ENCODE measurements around the gene KIFC3.
A peak's percentile ranks its signal among the peaks of the same experiment; 100 is the strongest.
"Not testable (repeated sequence)": the region's sequence is repeated elsewhere in the genome, so short reads cannot be mapped to it uniquely, and the experiment has no call there.

The KIFC3 gene

DNA sequence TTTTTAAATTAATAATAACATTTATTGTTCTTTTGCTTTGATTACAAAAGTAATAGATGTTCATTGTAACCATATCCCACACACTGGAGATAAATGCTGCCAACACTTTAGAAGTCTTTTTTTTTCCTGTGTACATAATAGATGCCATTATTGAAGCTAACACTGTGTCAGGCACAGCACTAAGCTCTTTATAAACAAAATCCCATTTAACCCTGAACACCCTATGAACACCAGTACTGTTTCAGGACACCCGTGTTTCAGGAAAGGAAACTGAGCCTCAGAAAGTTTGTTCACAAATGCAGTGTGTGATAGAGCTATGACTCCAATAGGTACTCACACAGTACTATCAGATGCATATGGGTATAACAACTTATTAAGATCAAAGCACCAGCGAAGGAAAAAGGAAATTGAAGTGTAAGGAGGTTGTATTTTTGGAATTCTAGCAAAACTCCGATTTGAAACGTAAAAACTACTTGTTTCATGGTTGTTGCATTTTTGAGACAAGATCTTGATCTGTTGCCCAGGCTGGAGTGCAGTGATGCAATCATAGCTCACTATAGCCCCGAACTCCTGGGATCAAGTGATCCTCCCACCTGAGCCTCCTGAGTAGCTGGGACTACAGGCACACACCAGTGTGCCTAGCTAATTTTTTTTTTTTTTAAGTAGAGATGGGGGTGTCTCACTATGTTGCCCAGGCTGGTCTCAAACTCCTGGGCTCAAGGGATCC, 2.0 kb upstream of the KIFC3 start:
- DNase-seq, result no peak

DNA sequence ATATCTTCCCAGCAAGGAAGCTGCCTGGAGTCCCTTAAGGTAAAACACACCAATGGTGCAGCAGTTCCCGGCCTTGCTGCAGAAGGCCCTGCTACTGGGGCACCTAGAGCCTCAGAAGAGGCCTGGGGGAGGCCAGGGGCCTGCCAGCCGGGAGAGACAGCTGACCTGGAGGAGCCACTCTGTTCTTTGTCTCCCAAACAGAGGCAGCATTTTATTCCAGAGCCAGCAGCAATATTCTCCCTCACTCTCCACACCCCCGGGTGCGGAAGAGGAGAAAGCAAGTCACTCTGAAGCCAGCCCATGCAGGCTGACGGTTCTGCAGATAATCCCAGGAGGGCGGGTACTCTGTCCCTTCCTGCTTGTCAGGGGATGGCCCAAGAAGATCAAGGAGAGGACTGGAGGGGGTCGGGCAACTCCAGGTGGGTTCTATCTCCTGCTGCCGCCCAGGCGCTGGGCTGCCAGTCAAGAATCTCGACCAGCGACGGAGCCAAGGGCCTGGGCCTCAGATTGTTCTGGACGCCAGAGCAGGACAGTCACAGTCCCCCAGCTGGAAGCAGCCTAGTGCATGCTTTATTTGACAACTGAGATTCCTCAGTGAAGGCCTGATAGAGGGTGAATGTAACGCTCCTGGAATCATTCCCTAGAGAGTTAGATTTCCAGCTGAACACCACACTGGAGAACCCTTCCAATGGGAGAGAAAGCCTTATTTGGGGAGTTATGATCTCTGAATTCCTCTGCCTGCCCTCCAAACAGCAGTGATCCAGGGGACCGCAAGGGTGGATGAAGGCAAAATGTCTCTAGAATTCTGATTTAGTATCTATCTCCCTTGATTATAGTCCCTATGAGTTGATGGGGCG, 1.1 kb upstream of the KIFC3 start:
- peak; percentile 59 for DNase-seq

DNA sequence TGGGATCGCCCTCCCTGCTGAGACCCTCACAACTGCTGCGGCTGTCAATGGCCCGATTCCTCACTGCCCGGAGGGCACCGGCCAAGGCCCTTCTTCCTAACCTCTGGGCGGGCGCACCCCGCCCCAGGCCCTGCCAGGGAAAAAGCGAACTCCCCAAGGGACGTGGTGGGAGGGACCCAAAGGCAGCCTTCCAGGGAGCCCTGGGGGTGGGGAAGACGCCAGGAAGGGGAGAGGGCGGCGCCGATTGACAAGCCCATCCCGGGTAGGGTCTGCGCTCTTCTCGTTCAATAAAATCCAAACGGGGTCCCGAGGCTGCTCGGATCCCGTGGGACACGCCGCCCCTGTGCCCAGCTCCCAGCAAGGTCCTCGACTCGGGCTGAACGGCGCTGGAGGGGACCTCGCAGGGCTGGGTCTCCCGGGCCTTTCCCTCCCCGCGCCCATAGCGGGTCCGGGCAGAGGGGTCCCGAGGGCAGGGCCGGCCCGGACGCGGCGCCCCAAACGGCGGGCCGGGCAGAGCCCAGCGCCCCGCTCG, 416 bp downstream of the KIFC3 start:
- DNase-seq, result peak; percentile 83

DNA sequence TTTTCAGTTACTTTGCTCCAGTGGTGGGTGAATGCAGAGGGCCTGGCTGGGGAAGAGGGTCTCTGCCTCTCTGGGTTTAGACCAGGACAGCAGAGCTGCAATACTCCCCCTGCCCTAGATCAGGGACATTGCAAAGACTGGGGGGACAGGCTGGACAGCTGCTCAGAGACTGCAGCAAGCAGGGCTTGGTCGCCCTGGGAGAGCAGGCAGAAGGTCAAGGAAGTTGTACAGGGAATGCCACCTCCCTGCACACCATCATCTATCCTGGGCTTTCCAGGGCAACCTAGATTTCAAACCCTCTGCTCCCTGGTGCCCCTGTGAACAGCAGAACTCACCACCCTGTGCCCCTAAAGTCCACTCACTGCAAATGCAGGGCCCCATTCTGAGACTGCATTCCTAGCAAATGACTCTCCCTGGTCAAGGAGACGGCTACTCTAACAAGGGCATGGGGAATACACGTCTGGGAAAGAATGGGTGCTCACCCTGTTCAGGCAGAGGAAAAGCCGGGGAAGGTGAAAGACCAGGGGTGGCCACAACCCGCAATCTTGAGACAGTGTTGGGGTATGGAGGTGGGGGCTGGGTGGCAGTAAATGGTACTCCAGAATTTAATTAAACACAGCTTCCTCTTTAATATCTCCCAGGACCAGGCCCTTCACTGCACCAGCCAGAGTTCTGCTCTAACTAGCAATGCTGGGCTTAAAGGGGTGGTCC, 1.0 kb downstream of the KIFC3 start:
- DNase-seq, result peak; percentile 70

DNA sequence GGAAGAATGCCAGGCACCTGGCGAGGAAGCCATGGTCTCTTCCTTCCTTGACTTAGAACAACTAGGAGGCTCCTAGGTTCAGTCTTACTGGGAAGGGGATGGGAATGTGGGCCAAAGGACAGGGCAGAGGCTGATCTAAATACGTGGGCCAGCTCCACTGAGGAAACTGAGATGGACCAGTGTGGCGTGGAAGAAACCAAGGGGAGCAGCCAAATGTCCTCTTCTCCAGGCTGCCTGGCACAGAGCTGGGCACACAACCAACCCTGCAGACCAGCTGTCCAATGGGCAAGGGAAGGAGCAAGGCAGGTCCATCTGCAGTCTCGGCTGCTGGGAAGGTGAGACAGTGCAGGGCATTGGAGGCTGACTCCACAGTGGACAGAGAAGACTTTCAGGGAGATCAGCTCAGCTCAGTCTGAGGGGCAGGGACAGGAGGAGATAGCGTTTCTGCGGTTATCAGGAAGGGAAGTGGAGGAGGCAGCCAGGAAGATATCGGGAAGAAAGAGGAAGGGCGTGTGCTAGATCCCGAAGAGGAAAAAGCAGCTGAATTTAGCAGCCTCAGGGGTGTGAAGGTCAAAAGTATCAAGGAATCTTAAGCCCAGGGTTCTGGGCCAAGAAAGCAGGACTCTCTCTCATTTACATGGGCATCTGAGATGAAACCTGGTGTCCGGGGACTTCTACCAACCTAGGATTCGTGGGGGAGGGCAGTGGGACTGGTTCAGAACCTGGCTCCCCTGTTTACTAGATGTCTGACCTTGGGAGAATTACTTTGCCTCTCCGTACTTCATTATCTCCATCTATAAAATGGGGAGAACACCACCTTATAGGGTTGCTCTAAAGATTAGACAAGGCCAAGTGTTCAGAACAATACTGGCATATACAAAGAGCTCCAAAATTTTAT, 1.8 kb downstream of the KIFC3 start:
- no peak for DNase-seq

DNA sequence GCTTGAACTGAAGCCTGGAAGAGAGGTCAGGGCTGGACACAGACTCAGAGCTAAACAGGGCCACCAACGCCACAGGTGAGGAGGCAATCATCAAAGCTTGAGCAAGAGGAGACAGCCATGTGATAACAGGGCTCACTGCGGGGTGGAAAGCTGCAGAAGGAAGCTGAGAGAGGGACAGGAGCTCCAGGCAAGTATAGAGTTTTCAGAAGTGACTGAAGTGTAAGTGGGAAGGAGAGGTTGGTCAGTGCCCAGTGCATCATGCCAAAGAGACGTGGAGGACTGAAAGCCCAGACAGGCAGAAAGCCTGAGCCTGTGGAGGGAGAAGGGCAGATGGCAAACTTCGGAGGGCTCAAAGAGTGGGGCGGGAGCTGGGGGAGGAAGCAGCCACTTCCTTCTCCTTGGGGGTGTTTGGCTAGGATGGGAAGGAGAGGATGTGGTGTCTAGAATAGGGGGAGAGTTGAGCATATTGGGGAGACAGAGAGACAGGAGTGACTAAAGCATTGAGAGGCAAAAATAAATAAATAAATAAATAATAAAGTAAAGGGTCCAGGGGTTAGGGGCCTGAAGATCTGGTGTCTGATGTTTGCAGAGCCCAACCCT, 2.6 kb downstream of the KIFC3 start:
- no peak for DNase-seq

DNA sequence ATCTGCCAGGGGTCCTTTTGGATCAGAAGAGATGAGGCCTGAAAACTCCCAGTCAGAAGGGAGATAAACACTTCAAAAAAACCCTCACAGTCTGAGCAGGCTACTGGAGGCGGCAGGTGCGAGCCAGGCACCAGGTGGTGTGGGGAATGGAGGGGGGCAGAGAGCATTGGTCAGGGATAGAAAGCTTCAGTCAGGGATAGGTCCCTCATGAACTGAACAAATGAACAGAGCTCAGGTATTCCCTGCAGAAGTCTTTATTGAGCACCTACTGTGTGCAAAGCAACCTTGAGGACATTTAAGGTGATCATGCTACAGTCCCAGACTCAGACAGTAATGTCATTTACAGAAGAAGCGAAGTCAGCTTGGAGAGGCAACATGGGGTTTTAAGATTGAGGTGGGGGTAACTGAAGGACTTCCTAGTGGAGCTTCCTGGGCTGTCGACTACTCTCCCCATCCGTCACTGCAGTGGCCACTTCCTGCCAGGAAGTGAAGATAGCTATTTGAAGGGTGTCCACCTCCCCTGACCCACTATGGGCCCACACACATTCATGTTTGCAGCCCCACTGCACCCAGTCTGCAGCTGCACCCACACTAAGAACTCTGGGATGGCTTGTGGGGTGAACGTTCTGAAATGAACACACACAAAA, 3.2 kb downstream of the KIFC3 start:
- DNase-seq, result no peak

DNA sequence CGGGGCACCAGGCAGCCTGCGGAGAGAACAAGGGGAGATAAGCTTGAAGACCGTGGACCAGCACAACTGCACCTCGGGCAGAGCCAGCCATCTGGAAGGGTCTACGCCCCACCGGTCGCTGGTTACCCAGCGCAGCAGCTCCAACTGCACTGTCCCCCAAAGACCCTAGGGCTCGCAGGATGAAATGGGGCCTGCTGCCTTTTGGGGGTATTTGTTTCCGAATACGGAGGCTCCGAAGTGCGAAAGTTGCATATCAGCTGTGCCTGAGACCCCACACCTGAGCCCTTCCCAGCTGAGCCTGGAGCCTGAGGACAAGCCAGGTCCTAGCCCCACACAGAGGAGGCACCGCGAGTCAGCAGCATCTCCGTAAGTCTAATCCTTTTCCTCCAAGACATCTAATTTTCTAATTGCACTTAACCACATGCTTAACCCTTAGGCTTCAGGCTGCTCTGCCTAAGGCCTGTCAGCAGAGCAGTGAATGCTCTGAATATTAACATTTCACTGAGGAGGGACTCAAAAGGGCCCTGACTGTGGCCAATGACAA, 4.0 kb downstream of the KIFC3 start:
- DNase-seq, result no peak

DNA sequence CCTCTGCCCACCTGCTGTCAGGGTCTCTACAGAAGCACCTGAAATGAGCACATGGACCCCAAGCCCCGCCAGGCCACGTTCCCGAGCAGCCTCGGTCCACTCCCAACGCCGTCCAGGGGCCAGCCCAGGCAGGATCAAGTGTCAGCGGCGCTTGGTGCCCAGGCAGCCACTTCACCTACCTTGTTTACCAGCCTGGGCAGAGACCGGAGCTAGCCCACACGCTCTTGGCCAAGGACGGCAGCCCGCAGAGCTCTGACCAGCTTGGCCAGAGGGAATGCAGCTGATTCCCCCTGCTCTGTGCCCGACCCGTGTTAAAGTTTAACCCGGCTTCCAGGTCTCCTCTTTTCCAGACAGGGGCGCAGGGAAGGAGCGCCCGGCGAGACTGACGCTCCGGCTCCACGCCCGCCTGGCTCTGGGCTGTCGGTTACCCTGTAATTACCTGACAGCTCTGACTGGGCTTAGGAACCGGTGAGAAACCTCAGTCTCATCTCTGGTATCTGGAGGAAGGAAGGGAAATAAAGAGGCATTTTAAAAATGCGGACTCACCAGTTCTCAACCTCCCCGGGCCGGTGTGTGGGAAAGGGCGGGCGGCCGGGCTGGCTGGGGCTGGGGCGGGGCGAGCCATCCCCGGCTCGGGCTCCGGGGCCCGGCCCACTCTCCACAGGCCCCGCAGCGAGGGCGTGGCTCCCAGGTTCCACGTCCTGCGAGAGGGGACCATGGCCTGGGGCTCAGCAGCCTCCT, 4.6 kb downstream of the KIFC3 start:
- no peak for DNase-seq

DNA sequence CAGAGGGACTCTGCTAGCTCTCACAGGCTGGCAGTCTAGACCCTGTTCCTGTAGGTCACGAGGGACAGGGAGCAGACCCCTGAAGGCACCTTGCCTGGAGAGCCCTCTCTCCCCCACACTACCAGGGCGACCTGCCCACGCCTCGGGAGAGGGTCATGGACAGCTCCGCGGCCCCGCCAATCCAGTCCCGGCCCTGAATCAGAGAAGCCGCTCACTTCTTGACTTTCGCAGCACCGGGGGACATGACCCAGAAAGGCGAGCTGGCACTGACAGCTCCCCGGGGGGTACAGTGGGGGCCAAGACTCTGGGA, 5.1 kb downstream of the KIFC3 start:
- no peak for DNase-seq

DNA sequence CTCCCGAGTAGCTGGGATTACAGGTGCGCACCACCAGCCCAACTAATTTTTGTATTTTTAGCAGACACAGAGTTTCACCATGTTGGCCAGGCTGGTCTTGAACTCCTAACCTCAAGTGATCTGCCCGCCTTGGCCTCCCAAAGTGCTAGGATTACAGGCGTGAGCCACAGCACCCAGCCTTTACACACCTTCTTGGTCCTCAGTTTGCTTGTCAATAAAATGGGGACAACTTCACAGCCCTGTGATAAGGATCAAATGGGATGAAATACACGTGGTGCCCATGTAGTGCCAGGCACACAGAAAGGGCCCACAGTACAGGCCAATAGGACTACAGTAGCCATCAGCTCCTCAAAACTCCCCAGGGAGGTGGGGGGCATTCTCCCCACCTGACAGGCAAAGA, 6.3 kb downstream of the KIFC3 start:
- DNase-seq, result not testable (repeated sequence)

DNA sequence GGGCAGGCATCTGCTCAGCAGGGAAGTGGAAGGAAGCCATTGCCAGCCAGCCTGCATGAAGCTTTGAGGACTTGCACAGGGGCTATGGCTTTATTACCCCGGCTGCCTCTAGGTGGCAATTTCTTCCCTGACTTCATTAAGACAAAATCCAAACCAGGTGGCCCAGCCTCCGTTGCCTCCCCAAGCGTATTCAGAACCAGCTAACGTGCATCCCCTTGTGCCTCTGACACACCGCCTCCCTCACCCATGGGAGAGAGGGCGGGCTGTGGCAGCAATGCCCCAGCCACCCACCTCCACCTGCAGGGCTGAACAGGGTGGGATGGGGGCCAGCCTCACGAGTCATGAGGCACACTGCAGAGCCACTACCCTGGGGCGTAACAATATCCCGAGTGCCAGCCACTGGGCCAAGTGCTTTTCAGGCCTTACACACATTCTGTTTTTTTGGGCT, 6.8 kb downstream of the KIFC3 start:
- DNase-seq, result peak; percentile 93

DNA sequence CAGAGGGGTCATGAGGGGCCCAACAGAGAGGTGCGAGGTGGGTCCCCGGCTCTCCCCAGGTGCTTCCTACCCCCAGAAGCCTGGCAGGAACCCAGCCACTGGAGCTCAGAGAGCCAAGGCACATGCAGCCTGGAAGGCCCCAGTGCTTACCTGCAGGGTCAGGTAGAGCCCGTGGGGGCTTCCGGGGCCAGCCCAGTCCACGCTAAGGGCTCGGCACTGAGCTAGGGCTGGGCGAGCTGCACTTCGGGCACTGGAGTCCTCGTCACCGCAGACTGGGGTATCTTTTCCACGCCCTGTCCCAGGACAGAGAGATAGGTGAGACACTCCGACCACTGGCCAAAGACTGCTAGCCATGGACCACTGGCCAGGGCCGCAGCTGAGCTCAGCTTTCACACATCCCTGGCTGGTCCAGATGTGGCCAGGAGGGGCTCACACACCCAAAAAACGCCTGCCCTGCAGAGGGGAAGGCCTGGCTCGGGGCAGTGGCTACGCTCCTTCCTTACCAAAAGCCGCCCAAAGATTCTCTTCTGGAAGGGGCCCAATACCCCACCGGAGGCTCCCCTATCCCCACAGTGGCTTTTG, 7.4 kb downstream of the KIFC3 start:
- no peak for DNase-seq

DNA sequence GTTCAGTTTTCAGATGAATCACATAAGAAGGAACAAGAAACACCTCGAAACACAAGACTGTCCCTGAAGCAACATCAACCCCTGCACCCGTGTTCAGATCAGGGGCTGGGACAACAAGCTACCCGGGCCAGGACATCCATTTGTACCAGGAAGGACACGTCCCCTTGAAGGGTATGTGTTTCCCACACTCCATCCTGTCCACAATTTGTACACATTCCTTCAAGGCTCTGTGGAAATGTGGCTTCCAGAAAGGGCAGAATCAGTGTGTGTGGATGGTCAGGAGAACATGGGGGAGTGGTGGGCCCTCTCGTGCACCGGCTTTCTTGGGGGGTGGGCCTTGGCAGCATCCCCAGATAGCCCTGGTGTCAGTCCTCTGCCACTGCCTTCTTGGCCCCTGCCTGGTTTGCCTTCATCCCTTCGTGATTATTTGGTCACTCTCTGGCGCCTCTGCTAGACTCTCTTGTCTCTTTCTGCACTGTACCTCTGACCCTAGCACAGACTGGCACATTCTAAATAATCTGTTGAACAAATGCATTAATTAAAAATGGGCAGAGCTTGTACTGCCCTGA, 10.3 kb downstream of the KIFC3 start:
- no peak for DNase-seq

DNA sequence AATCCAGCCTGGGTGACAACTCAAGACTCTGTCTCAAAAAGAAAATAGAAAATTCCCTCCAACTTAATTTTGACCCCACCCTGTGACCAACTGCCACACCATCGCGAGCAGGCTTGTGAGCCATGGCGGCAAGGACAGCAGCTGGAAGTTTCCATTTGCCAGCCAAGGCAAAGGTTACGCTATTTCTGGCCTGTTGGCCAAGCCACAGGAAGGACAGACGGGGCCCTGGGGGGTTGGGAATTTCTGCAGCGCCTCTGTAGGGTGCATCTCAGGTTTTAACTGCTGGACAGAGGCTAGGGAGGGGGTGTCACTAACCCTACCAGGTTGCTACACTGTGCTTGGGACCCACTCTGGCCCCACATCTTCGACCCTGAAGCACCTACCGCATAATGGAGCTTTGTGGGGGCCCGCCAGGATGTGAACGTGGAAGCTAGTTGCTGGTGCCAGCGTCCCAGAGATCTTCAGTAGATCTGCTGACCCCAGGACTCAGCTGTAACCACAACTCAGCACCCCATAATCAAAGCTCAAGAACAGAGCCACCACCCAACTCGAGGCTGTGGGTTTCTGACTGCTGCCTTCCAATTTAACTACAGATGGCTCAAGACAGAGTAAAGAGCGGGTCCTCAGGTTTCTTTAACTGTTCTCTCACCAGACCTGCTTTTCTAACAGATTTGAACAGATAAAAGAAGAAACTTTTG, 10.9 kb downstream of the KIFC3 start:
- DNase-seq, result no peak

DNA sequence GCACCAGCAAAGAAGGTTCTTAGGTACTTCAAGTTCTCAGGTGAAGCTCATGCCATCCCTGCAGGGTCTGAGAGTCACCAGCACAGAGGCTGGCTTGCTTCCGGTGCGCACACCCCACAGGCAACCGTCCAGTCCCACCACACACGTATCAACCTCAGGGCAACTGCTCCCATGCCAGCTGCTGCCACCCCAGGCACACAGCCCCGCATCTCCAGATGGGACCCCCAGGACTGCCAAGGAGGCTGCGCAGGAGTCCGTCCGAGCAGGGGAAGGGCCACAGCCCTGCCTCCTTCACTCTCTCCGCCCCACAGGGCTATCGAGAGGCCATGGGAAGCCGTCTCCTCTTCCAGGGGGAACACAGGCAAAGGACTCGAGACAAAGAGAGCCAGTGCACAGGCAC, 13.3 kb downstream of the KIFC3 start:
- no peak for DNase-seq

DNA sequence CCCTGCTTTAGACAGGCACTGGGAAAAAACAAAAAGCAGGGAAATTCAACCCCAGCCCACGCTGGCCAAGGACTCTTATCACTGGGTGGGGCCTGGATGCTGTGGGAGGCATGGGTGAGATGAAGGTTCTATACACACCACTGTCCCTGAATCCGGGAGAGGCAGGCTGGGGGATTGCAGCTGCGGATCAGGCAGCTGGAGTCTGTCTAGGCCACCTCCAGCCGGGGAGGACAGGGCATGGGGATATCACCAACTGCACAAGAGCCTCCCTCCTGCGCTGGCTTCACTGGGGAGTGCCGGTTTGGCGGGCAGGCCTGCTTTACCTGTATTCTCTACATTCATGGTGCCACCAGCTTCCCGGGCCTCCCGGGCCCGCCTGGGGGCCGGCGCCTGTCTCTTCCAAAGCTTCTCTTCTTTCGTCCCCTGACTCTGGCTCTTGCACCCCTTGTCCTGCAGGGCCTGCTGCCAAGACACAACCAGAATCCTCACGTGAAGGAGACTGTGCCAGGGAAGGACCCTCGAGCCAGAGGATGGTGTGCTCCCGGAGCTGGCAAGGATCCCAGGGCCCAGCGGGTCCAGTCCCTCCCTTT, 13.9 kb downstream of the KIFC3 start:
- DNase-seq, result no peak

DNA sequence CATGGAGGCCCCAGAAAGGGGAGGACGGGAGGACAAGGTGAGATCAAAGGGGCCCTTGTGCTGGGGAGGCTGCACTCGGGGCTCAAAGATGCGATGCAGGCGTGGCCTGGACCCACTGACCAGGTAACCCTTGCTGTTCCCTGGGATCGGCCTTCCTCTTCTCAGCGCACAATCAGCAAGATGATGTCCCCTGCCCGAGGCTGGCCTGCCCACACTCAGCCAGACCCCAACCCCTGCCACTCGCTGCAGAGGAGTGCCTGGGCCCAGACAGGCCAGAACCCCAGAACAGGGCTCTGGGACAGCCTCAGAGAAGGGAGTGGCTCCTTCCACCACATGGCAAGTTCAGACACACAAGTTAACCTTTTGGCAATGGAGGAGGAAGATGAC, 14.8 kb downstream of the KIFC3 start:
- no peak for DNase-seq

Data from 8988T (cell line).